Measurements from ENCODE around the gene TSPAN18.

DNA sequence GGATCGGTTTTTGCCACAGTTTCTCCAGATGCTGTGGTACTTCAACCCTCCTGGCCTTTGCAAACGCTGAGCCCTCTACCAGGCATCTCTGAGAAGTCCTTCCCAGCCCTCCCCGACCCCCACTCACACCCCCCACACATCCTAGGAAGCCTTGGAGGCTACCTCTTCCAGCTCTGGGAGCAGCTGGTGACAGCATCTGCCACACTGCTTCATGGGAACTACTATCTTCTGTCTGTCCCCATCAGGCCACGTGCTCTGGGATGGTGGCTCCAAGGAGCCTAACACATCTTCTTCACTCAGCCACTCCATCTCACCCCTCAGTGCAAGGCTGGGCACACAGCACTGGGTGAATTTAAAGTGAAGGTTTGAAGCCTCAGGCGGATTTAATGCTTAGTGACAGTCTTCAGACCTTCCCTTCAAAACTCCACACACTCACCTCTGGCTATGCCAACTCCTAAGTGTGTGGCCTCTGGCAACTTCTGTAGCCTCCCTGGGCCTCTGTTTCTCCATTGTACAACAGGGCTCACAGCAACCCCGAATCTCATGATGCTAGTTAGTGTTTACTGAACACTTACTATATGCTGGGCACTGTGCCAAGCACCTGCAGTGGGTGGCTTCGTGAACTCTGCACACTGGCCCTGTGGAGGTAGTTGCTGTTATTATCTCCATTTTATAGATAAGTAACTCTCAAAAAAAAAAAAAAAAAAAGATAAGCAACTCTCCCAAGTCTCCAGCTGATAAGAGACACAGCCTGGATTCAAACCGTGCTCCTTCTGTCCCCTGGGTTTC is 231.2 kb downstream of the TSPAN18 start:
- TF ChIP-seq POLR2A (IDR thresholded peaks at IDR 0.05; ENCODE audit: low read length) (no peak), GATA1 (IDR thresholded peaks at IDR 0.05; ENCODE audit: low read depth, low read length) (no peak)

Measured in erythroblast (primary cell).